Stimulated activated CD4-positive, alpha-beta T cell treated with anti-CD3 and anti-CD28 coated beads, Interleukin-2, amount 100 ng/mL, for 24 hours (primary cell): ENCODE measurements around the gene MPZL1.

Source experiments
- DNase-seq, 2 donors: peaks; one replicate each; pipeline ENCODE4 v3.0.0-alpha.2; 2020

MPZL1 gene

DNA sequence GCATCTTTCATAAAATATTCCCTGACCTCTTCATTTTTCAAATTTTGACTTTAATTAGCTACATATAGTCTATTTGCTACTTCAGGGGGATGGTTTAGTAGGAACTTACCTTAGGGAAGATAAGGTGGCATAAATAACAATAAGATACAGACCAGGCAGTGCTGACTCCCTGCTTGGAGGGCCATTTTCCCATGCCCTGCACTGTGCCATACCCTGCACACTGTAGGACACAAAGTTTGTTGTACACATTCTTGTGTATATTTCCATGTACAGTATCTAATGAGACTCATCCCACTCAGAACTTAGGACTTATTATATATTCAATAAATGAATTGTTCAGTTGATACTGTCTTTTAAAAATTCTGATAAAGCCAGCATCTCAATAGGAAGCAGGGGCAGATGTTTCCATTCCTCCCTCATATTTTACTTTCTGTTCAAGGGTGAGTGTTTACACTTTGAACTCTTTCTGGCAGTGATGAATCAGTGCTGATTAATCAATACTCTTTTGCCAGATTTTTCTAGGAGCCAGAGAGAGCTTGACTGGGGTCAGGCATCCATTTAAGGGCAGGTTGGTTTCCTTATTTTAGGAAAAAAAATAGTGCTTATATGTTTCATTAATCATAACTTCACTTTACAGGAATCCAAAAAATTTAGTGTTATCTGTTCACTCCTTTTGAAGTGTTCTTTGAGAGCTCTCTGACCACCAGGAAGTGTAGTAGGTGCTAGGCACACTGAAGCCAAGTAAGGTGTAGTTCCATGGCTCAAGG lies 30.6 kb downstream of the MPZL1 start:
- peak in 1 of 2 donors; percentile 4 for DNase-seq

DNA sequence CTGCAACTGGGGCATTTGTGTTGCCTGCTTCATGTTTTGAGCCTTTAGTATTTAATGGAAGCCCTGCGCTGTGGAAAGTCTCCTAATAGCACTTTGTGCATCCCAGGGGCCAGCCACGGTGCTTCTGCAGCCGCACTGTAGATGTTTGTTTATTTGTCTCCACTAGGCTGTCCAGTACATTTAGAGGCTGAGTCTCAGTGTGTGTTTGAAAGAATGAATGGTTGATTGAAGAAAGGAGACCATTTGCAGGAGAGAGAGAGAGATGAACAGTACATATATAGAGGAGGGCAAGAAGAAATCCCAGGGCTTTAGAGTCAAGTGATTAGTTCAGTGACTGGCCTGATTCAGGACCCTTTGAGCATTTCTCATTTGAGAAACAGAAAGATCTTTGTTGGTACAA lies 33.9 kb downstream of the MPZL1 start:
- no peak for DNase-seq

DNA sequence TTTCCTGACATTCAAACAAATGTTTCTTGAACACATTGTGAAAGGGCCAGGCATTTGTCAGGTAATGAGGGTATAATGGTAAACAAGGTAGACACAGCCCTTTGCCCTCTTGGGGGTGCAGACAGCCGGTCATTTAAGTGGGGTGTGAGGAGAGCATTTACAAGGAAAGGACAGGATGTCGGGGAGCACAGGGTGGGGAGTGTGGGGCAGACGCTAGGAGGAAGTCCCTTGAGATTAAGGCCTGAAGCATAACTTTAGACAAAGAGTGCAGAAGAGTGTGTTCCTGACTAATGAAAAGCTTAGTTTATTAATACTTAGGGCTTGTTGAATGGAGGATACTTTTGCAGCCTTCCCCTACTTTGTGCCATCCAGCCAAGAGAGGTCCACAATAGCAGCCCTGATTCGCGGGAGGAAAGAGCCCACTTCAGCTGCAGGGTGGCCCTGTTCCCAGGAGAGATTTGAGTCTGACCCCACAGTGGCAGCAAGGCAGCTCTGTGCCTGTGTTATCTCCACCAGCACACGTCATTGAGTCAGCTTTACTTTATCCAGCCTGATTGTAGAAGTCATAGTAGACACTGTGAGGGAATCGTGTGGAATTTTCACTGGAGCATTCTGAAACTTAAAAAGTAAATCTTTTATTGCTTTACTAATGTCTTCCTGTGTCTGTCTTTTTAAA lies 35.1 kb downstream of the MPZL1 start:
- DNase-seq, result no peak

DNA sequence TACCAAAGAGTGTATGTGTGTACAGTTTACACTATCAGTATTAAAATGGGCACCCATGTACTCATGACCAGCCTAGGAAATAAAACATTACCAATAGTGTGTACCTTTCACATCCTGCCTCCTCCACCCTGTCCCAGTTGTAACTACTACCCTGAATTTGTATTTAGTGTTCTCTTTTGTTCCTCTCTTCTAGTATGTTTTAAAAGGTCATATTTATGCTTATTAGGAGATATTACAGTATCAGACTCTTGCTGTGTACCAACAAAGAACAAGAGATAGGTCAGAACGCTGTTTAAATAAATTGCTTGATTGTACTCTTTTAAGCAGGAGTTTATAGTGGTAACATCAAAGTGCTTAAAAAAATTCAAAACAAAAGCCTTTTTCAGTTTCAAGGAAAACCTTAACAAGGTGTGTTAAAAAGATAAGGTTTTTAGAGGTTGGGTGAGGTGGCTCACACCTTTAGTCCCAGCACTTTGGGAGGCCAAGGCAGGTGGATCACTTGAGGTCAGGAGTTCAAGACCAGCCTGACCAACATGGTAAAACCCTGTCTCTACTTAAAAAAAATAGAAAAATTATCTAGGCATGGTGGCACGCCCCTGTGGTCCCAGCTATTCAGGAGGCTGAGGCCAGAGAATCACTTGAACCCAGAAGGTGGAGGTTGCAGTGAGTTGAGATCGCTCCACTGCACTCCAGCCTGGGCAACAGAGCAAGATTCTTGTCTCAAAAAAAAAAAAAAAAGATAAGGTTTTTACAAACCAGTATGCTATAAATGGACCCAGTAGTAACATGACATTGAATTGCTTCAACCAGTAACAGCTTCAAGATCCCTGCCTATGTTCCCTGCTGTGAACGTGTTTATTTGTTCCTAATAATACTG lies 35.9 kb downstream of the MPZL1 start:
- no peak for DNase-seq

DNA sequence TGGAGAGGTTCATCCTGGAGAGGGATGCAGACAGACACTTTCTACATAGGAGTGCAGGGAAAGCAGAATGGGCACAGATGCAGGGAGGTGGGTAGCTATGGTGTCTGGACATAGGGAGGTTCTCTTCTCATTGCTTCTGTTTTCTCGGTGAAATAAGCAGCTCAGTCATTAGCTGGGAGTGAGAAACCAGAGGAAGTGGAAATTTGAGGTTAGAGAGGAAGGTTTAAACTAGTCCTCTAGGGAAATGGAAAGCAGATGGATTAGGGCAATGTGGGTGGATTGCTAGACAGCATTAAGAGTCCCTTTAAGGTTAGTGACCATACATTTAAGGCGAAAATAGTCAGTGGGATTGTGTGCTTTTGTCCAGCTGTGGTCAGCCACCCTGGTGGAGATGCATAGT lies 39.6 kb downstream of the MPZL1 start:
- DNase-seq, result no peak

DNA sequence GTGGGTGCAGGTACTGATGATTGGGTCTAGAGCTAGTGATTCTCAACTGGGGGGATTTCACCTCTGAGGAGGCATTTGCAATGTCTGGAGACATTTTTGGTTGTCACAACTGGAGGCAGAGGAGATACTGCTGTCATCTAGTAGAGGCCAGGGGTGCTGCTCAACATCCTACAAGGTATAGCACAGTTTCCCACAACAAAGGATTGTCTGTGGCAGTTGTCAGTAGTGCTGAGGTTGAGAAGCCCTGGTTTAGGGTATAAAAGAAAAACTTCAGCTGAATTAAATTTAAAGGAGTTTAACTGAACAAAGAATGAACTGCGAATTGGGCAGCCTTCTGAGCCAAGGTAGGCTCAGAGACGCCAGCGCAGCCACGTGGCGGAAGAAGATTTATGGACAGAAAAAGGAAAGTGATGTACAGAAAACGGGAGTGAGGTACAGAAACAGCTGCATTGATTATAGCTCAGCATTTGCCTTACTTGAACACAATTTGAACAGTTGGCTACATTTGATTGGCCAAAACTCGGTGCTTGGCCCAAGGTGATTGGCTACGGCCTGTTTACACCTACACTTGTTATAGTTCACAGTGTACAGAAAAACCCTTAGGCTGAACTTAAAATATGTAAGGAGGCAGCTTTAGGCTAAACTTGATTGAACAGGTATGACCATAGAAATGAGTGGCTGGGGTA lies 40.4 kb downstream of the MPZL1 start:
- no peak for DNase-seq

DNA sequence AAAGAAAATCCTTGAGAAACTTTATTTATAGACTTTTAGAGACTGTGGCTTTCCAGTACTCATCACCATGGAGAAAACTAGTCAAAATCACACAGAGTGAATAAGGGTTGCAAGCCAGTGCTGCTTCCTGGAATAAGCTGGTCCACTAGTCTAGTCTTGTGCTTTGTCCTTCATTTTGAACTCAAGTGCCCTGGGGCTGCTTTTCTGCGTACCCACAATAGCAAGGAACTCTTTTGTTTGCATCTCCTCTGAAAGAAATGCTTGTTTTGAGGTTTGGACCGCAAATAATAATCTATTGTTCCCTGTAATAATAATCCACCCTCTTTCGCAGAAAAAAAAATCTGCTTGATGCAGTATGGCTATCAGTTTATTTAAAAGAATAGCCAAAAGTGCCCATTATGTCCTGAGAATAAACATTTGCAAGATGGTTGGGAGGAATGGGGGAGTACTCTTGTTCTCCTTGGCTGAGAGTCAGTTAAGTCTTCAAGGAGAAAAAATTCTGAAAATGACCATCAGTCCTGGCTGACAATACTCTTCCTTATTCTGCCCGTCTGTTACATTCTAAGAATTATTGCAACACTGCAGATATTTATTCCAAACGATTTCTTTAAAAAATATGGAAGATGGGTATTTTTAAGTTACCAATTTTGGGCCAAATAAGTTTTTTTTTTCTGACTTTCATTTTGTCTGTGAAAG lies 41.9 kb downstream of the MPZL1 start:
- no peak for DNase-seq

DNA sequence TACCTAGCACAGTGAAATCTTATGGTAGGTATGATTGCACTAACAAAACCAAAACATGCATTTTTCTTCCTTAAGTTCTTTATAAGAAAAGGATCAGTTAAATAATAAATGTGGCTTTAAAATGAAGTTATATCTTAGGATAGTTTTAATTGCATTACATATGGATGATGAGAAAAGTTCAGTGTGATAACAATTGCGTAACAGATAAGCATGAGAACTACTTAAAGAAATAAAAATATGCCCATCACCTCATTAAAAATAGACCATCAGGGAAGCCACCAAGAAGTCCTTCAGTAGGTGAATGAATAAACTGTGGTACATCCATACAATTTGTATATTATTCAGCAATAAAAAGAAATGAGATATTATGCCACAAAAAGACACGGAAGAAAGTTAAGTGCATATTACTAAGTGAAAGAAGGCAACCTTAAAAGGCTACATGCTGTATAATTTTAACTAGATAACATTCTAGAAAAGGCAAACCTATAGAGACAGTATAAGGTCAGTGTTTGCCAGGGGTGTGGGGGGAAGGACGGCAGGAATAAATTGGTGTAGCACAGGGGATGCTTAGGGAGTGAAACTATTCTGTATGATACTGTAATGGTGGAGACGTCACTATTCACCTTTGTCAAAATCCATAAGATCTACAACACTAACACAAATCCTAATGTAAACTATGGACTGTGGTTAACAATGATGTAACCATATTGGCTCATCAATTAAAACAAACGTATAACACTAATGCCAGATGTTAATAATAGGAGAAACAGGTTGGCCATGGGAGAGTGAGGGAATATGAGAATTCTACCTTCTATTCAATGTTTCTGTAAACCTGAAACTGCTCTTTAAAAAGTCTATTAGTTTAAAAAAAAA lies 42.9 kb downstream of the MPZL1 start:
- no peak for DNase-seq

DNA sequence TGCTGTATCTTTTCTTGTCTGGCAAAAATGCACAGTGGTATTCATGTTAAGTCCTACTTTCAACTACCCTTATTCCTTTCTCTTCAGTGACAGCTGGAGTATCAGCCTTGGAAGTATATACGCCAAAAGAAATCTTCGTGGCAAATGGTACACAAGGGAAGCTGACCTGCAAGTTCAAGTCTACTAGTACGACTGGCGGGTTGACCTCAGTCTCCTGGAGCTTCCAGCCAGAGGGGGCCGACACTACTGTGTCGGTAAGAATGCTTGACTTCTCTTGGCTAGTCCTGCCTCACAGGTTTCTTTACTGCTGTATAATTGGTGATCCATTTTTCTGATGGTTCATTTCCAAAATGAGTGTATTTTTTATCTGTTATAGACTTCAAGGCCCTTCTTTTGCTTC lies 43.7 kb downstream of the MPZL1 start:
- DNase-seq, result no peak

DNA sequence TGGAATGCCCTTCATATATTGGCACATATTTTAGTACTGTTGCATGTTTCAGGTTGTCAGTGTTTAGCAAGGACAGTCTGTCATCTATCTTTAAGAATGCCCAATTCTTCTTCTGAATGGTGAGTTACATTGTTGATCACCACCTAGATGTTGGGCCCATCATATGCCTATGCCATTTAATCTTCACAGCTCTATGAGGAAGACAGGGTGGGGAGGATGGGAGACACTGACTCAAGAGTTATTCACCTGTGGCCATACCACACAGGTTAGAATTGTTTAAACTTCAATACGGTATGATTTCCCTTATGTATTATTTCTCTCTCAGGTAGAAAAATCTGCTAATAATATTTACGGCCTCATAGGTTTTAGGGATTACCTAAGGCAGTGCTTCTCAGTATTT lies 44.8 kb downstream of the MPZL1 start:
- no peak for DNase-seq

DNA sequence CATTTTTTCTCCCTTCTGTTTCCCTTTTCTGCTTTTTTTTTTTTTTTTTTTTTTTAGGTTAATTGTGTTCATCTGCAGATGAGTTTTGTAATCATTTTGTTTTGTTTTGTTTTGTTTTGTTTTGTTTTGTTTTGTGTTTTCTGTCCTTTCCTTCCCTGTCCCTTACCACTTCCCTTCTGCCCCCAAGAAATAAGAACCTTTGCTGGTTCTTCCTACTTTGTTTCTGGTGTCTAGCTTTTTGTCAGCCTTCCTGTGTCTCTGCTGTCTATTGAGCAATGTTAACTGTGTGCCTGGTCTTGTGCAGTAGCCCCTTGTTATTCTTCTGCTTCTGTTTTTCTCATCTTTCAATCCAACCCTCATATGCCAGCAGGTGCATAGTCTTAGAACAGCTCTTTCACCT lies 46.0 kb downstream of the MPZL1 start:
- no peak for DNase-seq

DNA sequence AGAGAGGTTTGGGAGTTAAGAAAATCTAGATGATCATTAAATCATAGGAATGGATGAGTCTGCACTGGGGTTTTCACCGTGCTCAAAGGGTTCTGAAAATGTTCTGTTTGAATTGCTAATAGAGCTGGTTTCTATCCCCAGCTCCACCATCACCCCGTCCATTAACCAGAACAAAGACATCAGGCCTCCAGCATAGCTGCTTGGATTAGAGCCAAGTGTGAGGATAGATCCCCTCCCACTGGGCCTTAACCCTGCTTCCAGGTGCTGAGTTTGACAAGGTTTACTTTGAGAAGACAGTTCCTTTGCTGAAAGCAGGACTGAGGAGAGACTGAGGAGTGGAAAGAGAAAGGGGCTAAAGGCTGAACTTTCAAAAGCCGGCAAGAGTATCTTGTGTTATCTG lies 48.3 kb downstream of the MPZL1 start:
- DNase-seq, result no peak

DNA sequence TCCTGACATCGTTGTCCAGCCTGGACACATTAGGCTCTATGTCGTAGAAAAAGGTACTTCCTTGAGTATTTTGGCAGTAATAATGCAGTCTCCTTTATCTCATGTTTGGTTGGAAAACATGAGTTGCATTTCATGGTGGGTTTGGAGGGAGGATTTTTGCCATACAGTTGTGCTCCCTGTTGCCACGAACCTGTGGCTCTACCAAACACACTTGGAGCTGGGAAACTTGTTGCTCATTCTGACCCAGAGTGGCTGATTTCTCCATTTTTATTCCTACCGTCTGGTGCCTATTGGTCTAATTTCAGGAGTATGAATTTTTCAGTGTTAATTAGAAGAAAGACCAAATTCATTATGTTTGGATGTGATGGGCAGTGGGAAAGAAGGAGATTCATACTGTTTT lies 50.7 kb downstream of the MPZL1 start:
- DNase-seq, result no peak

DNA sequence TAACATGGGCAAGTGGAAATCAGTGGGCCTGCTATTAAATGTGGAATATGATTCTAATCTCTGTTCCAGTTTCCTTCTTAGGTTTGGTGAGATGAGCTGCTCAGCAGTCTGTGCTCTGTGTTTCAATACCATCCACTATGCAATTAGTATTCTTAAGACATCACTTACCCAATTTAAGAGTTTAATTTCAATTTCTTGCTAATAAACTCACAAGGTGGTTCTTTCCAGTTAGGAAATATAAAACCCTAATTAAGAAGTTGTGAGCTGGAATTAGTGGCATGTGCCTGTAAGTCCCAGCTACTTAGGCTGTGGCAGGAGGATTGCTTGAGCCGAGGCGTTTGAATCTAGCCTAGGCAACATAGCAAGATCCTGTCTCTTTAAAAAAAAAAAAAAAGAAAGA lies 51.7 kb downstream of the MPZL1 start:
- no peak for DNase-seq

DNA sequence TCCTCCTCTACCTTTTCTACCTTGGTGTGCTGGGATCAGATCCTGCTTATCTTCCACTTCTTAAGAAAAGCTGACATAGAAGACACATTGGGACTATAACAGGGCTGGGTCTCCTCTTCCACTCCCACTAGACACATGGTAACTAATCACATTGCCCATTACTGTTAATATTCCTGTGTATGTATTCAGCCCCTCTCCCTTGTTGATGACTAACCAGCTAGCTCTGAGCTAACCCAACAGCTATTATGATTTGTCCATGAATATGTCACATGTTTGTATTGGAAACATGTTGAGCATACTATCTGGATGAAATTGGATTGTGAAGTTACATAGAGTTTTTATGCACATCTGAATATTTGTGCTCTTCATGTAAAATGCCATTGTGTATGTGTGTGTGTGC lies 52.9 kb downstream of the MPZL1 start:
- DNase-seq, result no peak

DNA sequence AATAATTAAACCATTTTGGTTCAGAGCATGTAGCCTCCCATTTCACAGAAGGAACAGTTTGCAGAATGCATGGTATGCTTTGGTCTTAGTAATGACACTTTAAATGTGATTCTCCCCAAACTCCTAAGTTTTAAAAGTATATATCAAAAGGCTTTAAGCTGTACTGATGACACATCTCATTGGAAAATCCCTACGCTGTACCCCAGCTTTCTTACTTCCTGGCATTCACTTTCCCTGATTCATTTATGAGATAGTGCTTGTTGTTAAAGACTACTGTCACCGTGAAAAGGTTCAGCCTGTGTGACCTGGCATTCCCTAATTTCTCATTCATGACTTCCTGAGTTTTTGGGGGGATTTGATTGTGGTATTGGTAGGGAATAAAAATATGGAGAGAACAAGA lies 53.4 kb downstream of the MPZL1 start:
- no peak for DNase-seq

DNA sequence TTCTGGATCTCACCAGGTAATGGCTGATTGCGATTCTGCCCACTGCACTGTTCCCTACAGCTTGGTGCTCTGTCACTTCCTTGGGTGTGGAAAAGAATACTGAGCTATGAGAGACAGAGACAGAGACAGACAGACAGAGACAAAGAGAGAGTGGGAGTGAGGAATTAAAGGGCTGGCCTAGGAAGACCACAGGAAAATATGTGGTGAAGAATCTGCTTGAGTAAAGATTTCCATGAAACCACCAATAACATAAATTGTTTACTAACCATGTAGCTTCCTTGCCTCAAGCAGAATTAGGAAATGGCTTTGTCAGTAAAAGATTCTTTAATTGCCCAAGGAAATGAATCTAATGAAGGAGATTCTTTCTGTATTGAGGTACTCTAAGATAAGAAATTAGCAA lies 54.4 kb downstream of the MPZL1 start:
- DNase-seq, result no peak

DNA sequence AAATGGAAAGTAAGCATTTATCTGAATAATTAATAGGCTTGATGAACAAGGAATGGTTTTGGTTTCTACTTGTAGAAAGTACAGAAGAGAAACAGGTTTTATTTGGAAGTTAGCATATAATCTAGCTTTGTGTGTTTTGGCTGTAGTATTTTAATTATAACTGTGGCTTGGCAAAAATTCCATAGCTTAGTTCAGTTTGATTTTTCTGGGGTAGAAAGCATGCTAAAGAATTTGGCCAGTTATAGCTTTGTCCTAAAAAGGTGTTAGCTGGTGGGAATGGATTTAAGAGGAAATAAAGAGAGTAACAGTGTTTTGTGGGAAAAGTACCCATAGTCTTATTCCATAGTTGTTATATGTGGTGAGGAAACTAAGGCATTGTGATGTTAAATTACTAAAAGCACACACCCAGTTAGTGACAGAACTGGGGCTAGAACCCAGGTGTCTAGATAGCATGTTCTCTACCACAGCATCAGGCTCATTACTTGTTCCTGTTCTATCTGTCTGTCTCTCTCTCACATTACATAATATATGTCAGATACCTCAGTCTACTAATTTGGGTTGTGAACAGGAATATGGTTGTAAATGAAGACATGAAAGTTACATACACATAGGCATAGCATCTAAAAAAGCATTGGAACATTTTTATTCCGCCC lies 55.0 kb downstream of the MPZL1 start:
- no peak for DNase-seq

DNA sequence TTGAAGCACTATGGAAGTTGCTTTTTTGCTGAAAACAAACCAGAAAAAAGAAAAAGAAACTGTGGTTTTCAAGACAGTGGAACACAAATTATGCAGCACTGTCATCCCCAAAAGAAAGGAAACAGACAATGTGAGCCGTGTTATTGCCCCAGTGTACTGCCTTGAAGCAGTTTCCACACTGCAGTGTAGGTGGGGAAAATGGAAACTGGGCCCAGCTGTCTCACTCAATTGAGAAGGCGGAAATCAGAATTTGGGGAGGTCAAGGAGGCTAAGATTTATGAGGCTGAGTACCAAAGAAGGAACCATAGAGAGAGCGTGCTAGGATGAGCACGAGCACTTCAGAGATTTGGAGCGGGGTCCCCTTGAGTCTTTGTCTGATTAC lies 55.5 kb downstream of the MPZL1 start:
- peak in 1 of 2 donors; percentile 9 for DNase-seq

DNA sequence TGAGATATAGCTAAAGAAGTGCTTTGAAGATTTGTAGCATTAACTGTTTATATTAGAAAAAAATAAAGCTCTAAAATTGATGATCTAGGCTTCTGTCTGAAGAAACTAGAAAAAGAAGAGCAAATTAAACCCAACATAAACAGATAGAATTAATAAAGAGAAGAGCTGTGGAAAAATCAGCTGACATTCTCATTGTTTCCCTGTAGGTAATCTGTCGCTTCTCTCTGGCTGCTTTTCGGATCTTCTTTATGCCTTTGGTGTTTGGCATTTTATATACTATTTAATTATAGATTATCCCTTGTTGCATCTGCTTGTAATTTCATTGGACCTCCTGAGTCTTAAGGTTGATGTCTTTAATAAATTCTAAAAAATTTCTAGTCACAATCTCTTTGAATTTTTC lies 59.8 kb downstream of the MPZL1 start:
- no peak for DNase-seq

DNA sequence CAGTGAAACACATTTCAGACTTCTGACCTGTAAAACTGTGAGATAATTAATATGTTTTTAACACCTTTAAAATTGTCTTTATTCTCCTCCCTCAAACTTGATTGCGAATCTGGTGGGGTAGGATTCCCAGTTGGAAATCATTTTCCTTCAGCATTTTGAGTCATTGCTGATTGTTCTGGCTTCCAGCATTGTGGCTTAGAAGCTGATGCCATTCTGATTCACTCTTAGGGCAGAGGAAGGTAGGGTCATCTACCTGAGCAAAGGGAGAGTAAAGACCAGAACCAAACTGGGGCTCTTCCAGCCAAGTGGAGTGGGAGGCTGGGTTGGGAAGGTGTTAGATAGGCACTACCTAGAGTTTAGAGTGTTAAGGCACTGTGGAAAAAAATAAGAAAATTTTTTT lies 61.2 kb downstream of the MPZL1 start:
- DNase-seq, result no peak
